Hypothalamus (tissue), 51 donors: ENCODE data around the gene PNCK.
"Not testable (repeated sequence)": the region's sequence is repeated elsewhere in the genome, so short reads cannot be mapped to it uniquely, and the experiment has no call there.

Experiments used
- DNase-seq, 51 donors: peaks; one replicate each; lab custom pipeline; 2025; lab: John Stamatoyannopoulos, UW

The PNCK gene

DNA sequence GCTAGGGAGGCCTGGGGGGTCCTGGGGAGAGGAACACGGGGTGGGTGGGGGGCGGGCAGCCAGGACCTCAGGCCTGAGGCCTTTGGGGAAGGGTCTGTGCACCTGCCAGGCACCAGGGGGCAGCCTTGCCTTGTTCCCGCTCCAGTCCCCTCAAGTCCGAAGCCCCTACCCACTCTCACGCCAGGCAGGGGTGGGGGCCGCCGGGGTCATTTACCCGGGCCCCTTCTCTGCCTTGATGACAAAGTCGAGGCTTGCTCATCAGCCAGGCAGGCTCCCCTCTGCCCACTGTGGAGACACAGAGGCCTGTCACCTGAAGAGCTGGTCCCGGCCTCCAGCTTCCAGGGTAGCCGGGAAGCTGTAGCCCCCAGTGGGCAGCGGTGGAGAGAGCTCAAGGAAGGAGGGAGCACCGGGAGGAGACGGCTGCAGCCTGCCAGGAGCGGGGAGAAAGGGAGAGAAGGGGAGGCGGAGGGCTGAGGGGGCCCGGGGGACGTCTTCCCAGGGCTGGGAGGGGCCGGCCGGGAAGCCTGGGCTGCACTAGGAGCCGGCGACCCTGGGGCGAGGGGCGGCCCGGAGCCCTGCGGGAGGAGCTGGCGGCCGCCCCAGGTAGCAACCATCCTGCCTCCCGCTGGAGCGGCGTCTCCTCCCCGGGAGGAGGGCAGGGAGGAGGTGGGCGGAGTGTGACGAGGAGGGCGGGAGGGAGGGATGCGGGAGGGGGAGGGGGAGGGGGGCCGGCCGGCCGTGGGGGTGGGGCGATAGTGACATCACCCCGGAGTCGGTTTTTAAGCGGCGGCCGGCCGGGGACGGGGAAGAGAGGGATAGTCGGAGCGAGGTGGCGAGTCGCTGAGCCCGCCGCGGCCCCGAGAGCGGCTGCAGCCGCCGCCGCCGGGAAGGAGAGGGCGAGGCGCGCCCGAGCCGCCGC is 13.8 kb upstream of the PNCK start, which contains the start of gene SLC6A8:
Gene SLC6A8, plus strand, starts transcription at position 806 of the 919 bp plus-strand sequence. CDS start 649 bp downstream, outside the sequence.
- peak in 50 of 51 donors; percentile 3 to 85 (median 58) for DNase-seq

DNA sequence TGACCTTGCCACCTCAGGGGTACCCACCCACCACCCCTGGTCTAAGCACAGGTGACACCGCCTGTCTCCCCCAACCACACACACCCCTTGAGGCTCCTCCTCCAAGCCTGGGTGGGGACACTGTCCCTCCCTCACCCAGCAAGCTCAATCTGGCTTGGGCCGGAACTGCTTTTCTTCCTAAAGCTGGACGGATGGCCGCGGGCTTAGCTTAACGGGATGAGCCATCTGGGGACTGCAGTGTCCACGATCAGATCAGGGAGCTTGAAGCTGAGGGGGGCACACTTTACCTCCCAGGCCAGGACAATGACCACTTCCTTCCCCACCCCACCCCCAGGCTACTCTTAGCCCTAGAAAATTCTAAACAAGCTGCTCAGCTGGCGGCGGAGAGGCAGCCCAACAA is 13.1 kb upstream of the PNCK start:
- DNase-seq = no peak

DNA sequence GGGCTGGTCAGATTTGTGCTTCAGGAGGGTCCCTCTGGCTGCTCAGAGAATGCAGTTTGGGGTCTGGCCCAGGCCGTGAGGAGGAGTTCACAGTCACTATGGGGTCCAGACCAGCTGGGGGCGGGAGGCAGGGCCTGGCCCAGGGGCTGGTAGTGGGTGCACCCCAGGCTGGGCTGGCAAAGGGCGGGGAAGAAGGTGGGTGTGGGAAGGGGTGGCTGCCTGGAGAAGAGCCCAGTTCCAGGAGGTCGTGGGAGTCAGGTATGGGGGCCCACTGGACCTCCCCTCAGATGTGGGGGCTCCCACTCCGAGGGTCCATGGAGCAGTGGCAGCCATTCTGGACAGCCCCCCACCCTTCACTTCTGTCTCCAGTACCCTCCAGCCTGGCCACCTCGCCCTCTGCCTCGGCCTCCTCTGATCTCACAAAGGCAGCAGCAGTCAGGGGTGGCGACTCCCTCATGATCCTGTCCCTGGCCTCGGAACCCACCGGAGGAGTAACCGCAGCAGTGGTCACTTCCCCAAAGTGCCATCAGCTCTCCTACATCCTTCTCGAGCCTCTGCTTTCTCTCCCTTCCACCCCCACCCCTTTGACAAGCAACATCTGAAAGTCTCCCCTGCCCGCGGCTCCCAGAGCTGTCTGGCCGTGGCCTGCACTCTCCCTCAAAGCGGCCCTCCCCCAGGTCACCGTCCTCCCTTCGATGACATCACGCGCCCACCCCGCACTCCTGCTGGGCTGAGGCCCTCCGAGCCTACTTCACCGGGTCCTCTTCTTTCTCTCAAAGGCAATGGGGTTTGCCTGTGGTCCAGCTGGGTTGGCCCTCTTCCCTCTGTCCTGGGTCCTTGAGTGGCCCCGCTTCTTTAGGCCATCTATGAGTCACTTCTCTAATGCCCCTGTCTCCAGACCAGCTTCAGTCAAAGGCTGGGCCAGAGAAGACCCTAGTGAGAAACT is 12.4 kb upstream of the PNCK start:
- DNase-seq = no peak

DNA sequence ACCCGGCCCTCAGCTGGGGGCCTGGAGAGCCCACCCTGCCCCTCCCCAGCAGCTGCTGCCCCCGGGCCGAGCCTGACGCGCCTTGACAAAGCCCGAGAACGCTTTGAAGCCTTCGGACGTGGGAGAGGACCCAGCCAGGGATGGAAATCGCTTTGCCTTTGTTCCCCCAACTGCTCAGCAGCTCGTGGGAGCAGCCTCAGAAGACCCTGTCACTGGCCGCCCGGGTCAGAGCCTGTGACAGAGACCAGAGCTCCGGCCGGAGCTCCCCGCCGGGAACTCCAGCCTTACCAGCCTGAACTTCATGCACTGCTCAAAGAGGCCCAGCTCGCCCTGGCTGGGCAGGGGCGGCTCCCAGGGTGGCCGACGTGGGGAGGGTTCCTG is 11.5 kb upstream of the PNCK start:
- DNase-seq = no peak

DNA sequence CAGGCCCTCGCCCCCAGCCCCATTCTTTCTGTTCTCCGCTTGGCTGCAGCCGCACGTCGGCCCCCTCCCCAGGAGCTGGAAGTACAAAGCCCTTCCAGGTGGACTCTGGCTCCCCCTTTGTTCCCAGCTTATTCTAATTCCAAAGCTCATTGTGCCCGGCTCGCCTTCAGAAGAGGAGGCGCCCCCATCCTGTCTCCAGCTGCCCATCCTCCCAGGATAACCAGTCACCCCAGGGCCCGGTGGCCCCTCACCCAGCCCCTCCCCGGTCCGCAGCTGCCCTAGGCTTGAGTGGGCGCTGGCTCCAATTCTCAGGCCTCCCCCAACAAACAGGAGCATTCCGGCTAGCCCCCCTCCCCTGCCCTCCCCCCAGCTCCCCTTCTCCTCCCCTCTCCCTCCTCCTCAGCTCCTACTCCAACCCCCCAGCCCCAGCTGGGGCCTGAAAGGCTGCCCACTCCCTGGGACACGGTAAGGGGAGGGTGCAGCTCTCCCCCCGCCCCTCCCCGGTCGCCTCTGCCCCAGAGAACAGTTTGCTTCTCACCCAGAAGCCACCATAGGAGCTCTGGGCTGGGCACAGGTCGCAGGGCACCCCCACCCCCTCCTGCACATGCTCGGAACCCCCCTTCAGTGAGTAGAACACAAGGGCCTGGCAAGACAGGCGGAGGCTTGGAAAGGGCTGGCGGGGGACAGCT is 11.0 kb upstream of the PNCK start:
- DNase-seq = no peak

DNA sequence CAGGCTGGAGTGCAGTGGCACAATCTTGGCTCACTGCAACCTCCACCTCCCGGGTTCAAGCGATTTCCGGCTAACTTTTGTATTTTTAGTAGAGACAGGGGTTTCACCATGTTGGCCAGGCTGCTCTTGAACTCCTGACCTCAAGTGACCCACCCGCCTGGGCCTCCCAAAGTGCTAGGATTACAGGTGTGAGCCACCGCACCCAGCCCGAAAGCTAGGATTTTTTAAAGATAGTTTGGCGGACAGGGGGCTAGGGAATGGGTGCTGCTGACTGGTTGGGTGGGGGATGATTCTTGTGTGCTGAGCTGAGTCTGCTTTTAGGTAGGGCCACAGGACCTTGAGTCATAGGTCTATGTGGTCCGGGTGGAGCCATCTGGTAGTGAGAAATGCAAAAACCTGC is 9.9 kb upstream of the PNCK start:
- DNase-seq = not testable (repeated sequence)

DNA sequence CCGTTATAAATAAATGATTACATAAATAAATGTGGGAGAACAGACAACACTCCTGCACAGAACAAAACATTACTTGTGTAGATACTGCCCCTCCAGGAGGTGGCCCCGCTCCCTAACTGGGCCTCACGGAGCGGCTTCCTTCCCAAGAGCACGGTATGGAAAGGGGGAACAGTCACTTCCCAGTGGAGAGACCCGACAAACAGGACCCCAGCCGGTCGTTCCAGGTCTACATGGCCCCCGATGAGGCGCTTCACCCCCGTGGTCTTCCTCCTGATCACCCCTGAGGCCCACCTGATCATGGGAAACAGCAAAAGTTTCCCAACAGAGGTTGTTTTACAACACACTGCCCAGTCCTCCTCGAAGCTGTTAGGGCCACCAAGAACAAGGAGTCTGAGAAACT is 7.6 kb upstream of the PNCK start:
- DNase-seq = no peak

DNA sequence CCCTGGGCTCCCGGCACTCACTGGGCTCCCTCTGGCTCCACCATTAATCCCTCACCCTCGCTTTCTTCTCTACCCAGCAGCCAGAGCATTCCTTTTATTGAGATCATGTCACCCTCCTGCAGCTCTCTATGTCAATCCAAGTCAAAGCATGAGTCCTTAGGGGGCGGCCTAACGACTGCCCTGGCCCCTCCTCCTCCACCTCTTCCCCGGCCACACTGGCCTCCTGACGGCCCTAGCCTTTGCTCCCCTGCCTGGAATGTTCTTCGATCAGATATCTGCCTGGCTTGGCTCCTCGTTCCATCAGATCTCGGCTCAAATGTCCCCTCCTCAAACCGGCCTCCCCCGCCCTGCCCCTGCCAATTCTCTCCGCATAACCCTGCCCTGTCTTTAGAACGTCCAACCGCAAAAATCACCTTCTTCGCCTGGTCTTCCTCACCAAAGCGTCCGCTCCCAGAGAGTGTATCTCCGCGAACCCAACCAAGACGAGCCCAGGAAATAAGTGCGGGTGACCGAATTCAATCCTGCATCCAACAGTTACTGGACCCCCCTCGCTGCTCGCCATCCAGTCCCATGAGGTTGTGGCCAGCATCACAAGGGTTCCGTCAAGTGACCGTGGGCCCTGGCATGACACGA is 722 bp upstream of the PNCK start:
- DNase-seq = no peak

DNA sequence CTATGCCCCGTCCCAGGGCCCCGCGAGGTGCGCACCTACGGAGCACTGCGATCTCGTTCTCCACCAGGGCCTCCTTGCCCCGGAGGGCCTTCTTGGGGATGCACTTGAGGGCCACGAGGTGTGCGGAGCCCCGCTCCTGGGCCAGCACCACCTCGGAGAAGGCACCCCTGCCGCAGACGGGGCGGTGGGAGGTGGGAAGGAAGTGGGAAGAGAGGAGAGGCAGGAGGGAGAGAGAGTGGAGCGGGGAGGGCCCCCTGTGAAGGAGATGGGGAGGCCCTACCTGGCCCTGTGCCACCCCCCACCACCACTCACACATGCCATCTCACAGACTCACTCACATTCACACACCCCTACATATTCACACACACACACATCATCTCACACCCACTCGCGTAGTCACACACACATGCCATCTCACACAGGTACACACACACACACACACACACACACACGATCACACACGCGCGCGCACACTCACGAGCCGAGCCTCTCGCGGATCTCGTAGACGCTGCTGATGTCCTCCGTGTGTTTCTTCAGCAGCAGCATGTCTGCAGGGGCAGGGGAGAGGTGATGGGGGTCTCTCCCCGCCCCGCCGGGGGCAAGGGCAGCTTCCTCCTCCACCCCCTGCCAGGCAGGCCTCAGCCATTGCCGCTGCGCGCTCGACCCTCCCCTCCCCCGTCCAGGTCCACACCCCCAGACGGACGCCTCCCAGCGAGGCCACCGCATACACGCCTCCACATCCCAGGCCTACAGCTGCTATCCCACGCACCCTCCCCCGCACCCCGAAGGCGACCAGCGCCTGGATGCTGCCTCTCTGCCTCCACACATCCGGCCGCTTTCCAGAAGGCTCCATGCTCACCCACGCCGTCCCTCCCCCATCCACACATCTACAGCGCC is 834 bp downstream of the PNCK start:
- DNase-seq = no peak

DNA sequence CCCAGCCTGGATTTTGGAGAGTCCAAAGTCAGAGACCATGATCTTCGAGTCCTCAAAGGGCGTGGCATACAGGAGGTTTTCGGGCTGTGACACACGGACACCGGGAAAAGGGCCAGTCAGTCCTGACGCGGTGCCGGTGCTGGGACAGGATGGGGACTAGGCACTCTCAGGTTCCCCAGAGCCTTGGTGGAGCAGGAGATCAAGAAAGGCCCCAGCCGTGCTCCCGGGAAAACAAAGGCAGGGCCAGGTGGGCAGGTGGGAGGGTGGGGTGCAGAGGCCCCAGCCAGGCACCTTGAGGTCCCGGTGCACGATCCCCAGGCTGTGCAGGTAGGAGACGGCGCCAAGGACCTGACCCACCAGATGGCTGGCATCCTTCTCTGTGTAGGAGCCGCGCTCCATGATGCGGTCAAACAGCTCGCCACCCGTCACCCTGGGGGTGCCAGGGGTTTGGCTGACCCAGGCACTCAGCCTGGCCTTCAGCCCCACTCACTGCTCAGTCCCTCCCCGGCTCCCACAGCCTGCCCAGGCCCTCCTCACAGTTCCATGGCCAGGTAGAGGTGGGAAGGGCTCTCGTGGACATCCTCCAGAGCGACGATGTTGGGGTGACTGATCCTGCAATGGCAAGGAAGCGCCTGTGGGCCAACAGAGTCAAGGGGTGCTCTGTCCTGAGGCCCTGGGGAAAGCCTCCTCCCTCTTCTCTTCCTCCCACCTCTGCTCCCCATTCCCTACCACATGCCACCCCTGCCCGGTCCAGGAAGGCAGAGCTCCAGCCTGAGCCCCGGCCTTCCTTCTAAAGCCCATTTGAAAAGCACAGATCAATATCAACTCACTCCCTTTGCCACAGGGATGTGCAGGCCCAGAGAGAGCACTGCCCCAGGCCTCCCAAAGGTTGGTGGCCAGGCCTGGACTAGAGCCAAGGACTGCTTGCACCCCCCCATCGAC is 1.8 kb downstream of the PNCK start:
- DNase-seq = no peak

DNA sequence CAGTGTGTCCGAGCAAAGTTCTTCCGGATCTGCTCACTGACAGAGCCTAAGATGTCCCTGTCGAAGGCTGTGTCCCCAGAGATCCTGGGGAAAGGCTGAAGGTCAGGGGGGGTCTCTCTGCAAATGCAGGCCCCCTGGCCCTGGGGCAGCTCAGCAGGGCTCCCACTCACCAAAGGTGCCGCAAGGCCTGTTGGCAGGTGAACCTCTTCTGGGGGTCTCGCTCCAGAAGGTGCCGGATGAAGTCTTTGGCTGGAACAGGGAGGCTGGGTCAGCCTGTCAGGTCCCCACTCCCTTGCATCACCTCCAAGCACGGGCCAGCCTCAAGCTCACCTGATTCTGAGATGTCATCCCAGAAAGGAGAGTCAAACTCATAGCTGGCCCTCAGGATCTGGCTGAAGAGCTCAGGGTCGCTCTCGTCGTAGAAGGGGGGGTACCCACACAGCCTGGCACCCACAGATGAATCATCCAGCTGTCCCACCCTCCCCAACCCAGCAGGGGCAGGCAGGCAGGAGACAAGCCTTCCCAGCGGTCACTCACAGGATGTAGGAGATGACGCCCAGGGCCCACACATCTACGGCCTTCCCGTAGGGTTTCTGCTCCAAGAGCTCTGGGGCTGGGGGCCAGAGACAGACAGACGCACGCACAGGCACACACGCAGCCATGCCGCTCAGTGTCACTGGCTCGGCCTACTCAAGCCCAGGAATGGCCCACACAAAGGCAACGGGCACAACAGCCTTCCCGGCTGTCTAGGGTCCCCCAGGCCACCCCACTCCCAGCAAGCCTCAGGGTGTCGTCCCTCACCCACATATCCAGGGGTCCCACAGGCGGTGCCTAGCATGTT is 2.6 kb downstream of the PNCK start:
- DNase-seq = no peak

DNA sequence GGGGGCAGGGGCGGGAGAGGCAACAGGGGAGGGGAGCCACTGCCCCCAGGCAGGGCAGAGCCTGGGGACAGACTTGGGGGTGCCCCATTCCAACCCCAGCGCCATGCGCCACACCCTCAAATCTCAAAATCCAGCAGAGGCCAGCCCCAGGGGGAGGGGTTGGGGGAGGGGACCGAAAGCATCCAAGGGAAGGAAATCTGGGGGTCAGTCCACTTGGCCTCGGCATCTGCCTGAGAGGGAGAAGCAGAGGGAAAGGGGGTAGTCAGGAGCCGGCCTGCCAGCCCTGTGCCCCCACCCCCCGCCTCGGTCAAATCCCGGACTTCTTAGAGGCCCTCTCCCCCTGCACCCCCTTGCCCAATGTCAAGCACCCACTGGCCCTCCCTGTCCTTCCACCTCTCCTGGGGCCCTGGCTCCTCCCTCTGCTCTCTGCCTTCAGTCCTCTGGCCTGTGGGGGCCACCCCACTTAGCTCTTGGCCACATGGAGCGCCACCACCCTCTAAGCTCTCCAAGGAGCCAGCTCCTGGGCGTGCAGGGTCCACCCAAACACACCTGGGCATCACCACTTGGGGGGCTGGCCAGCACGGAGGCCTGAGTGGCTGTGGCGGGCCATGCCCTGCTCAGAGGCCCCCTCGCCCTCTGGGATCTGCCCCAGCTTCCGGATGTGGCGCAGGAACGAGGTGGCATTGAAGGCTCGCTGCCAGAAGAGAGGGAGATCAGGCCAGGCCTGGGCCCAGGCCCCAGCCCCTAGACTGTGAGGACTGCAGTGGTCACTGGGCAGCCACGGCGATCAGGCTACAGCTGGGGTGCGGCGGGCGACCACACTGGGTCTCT is 3.5 kb downstream of the PNCK start:
- no peak for DNase-seq

DNA sequence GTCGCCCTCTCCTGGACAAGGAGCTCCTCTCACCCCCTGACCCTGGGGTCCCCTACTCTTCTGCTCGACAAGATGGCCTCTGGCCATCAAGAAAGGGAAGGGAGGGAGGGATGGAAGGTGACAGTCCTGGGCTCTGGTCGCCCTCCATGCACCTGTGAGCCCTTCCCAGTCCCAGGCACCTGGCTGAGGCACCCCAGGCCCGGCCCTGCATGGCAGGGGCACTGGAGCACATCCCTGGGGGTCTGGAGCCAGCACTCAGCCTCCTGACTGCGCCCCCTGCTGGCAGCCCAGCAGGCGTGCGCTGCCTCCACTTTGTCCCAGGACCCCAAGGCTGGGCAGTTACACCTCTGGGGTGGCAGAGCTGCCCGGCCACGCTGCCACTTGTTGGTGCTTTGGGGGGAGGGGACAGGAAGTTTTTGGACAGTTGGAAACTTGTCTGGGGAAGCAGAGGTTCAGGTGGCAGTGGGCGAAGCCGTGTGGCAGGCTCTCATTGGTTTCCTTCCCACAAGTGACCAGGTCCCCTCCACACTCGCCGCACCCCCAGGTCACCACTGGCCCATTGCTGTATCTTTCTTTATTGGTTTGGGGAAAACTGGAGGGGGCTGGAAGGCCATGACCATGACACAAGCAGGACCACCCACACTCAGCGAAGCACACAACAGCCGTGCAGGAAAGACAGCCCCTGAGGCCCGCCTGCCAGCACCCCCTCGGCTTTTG is 4.3 kb downstream of the PNCK start:
- peak in 2 of 51 donors; percentile 19 to 20 for DNase-seq

DNA sequence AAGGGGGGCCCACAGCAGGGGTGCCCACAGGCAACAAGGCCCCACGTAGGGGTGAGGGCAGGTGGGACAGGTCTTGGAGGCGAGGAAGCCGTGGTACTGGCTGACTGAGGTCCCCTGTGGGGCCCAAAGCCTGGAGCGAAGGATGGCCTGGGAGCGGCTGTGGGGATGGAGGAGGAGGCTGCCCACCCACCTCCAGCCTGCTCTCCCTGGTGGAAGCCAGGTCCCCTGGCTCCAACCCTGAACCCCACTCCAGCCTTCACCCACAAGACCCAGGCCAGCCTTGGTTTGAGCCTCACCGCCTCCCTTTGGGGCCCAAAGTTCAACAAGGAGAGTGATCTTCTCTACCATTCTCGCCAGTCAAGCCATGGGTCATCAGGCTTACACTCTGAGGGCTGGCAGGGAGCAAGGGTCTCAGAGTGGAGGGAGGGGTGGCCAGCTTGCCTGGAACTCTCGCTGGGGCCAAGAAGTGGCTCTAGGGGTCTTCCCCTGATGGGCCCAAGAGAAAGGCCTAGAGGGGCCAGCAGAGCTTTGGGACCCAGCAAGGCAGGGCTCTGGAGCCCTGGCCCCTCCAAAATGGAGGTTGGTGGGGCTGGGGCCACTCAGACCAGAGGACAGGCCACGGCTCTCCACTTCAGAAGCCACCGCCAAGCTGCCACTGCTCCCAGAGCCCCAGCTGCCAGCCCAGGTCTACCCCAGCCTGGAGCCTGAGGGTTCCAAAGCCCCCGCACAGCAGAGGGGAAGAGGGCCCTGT is 5.0 kb downstream of the PNCK start:
- no peak for DNase-seq

DNA sequence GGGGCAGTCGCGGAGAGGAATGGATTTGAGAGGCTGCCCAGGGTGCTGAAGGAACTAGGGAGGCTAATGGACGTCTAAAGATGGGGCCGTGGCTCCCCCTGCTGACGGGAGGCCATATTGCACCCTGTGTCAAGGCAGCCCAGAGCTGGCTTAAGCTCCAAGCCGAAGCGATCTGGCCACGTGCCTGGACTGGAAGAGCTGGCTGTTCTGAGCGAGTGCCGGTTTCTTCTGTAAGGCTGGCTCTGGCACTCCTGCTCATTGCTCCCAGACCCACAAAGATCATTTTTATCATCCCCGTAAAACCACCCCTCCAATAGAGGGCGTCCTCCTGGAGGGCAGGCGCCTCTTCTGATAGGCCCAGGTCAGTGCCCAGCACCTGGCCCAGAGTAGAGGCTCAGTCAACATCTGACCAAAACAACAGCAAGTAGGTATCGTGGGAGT is 5.6 kb downstream of the PNCK start:
- DNase-seq = peak; percentile 10 to 90 (median 66)
